NCI-H524 (cell line): ENCODE data around the gene CBY3.
"Not testable (repeated sequence)": the region's sequence is repeated elsewhere in the genome, so short reads cannot be mapped to it uniquely, and the experiment has no call there.

Experiments used
- DNase-seq, 2 experiments: peaks; one replicate each; lab custom pipeline; 2025; lab: John Stamatoyannopoulos, UW

CBY3 gene

DNA sequence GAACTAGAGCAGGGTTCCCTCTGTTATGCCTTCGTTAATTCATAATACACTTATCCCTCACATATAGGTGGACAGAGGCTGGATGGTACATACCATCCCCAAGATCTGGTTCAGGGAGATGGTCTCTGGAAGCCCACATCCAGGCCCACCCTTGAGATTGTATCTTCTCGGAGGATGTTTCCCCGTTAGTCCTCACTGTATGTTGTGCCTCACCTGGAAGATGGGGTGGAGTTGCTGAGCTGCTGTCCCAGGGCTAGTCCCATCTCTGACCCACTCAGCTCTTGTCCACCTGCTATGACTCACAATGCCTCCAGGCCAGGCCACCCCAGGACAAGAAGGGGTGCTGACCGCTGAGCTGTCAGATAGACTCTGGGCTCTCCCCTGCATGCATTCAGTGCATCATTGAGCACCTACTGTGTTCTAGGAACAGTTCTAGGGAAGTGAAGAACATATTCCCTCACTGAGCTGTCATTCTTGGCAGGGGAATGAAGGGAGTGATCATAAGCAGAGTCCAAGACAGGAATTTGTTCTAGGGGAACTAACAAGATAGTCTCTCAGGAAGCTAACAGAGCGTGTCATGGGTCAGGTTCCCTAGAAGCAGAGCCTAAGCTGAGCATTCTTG lies at the start of gene CBY3:
CBY3 (minus strand) TSS at position 255 of the 622 bp plus-strand sequence; CDS start at position 139, 116 bp downstream.
- no peak for DNase-seq

DNA sequence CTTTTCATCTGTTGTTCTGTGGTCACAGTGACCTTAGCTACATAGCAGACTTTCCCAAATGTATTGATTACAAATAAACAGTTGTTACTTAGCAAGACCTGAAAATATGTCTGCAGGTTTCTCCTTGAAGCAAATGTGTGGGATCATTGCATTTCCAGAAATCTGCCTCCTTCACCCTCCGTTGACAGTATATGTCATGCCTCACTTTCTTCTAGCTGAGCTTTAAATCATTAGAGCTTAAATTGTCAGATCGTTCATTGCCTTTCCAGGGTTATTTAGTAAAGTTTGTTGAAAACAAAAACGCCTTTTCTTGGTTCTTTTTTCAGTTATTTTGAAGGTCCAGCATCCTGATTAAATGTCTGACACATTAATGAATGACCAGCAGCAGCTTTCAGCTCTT lies 49.5 kb upstream of the CBY3 start:
- no peak for DNase-seq

DNA sequence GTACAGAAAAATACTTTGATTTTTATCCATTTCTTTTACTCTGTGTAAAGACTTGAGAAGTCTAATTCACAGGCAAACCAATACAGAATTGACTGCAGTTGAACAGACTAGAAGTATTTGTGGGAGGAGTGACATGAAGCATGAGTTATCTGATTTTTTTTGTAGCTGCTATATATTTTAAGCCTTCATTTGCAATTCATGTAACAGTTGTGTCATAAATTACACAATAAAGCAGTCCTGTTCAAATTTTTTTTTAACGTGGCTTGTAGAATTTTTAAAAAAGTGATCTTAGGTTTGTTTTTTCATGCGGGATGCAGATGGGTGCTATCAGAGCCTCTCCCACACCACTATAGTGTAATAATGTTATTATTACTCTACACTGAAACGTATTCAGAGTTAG lies 48.9 kb upstream of the CBY3 start:
- no peak for DNase-seq

DNA sequence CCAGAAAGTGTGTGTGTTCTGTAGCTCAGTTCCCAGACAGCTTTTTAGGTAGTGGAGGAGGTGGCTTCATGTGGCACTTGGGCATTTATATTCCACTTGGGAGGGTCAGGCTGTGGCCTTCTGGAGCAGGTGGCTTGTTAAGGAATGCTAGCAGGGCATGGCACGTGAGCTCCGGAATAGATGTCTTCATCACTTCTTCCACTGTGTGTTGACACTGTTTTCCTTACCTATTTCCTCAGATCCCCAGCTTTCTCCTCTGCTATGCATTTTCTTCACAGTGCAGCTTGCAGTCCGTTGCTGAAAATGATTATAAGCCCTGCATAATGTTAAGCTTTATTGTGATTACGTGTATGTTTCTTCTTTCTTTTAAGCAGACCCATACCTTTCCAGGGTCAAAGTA lies 48.5 kb upstream of the CBY3 start:
- DNase-seq, result no peak

DNA sequence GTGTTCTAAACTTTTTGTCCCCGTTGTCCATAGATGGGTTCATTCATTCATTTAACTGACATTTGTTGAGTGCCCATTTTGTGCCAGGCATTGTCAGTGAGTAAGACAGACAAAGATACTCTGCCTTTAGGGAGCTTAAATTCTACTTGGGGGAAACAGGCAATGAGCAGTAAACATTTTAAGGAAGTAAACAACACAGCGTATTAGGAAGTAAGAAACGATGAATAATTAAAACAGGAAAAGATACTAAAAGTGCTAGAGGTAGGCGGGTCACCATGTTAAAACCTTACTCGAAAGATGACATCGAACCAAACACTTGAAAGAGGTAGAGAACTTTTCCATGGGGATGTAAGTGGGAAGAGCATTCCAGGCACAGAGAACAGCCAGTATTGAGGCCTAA lies 46.3 kb upstream of the CBY3 start:
- DNase-seq, result no peak

DNA sequence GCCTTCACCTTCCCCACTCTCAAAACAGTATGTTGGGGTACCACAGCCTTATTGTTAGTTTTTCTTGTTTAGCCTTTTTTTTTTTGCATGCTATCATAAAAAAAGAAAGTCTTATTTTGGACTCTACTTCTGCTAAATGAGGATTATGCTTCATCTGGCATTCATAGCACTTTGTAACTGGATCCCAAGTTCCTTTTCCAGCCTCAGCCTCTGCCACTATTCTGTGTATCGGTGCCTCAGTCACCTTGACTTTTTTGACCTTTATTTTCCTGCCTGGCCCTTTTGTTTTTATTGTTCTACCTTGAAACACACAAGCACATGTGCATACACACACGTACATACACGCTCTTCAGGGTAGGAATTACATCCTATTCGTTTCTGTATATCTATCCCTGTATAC lies 43.3 kb upstream of the CBY3 start:
- DNase-seq, result no peak

DNA sequence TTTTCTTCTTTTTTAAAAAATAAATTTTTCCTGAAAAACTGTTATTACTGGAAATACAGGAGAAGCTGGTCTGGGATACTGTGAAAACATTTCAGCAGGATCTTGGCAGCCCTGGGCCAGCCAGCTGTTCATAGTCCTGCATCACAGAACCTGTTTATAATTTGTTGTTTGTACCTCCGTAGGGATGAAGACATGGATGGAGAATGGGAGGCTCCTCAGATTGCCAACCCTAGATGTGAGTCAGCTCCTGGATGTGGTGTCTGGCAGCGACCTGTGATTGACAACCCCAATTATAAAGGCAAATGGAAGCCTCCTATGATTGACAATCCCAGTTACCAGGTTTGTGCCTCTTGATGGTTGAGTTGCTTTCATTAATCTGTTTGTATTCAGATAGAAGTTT lies 39.4 kb upstream of the CBY3 start:
- no peak for DNase-seq

DNA sequence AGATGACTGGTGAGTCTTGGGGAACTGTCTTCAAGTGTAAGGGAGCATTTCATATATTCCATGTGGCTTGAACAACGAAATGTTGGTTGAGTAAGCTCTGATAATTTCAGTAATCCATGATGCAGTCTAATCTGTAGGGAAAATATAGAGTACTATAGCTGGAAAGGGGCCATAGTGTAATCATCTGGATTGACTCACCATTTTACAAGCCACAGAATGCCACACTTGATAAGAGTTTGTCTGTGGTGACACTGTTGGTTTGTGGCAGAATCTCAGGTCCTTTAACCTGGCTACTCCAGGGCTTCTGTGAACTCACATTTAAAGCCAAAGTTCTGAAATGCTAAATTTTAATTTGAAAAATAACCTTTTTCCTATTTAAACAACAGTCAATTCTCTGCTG lies 35.5 kb upstream of the CBY3 start:
- no peak for DNase-seq

DNA sequence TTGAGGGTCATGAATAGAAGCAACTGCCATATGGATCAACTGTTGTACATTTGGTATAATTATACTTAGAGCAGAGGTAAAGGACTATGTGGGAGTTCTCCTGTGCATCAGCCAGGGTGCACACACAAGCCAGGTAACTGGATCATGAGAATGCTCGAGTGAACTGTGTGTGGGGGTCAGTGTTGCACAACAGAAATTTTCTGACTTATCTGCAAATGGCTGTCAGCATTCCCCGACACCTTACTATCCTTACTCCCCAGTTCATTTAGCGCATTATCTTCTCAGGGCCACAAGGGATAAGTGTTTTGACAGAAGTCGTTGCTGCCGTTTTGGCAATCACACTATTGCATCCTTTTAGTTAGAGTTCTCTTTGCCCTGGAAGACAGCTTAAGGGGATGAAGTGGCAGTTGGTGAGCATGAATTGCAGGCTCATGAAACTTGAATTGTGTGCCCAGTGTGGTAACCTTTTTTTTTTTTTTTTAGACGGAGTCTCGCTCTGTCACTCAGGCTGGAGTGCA lies 19.6 kb upstream of the CBY3 start:
- peak in 1 of 2 experiments; percentile 7 for DNase-seq

DNA sequence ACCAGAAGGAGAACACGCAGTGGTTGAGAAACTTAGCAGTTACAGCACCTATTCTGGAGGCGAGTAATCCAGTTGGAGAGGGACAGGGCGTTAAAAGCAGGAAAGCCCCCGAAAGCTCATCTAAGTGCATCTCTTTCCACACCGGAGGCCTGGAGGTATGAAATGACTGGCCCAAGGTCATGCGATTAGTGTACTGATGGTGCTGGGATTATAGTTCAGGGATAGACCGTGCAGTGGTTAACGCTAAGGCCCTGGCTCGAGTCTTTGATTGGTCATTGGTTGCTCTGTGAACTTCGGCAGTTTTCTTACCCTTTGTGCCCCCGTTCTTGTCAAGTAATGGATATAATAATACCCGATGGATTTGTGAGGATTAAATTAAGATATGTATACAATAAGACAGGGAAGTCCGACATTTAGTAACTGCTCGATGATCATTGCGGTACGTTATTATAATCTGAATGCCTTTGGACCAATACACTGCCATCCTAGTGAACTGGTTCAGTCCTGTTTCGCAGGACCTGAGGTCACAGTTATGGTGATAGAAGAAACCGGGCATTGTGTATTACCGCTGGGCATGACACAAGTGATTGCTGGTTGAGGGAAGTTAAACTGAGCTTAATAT lies 18.9 kb upstream of the CBY3 start:
- peak in 1 of 2 experiments; percentile 14 for DNase-seq

DNA sequence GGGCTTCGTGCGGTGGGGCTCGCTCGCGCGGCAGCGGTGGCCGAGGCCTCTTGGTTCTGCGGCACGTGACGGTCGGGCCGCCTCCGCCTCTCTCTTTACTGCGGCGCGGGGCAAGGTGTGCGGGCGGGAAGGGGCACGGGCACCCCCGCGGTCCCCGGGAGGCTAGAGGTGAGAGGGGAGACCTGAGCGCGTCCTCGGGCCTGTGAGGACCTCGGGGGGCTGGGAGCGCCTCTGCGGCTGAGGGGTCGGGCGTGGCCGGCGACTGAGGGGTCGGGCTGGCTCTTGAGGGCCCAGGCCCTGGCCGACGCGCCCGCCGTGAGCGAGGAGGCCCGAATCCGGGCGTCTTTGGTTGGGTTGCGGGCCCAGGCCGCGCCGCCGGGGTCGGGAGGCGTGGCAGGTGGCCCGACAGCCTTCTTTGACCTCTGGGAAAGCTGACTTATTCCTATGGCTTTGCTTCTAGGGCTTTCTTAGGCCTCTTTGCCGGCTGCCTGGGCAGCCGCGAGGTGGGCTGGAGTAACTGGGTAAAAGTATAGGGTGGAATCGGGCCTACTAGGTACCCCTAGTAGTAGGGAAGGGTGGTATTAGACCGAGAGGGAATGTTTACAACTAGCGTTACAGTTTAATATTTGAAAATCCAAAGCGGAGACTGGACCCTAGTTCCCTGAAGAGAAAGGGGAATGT lies 18.2 kb upstream of the CBY3 start, which contains the start of gene CANX:
CANX (plus strand) TSS at position 33 of the 681 bp plus-strand sequence. CDS start 6,715 bp downstream, outside the sequence.
- peak in 1 of 2 experiments; percentile 24 for DNase-seq

DNA sequence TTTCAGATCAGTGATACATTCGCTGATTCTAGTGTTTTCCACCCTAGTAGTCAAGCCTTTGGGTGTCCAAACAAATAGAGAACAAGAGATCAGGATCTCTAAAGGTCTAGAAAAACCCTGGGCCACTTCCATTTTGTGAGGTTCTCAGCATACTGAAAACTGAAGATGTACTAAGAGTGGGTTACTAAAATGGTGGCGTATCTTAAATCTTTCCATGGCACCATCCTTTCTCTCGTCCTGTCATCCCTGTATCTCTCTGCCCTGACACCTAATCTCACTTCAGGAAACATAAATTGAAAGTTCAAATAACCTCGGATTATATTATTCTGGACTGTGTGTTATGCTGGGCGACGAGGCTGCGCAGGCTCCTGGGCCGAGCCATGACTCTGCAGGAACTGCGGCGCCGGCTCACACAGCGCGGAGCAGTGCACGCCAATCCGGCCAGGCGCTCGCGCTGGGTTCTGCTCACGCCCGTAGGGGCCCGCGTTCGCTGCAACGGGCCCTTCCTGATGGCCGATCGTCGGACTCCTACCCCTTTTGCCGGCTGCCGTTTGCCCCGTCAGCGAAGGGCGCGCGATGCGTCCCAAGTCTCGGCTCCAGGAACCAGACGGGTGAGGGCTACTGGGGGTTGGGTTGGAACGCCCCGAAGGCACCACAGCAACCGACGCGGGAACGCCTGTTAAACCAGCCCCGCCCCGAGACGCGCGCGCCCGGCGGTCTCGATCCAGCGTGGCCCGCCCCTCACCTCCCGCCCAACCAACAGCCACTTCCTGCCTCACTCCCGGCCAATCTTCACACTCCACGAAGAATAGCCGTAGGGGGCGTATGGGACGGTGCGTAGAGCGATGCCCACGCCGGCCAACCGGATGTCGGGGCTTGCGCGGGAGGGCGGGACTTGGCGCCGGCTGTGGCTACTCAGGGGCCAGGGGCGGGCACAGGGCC lies 17.4 kb upstream of the CBY3 start:
- peak; percentile 93 to 98 for DNase-seq

DNA sequence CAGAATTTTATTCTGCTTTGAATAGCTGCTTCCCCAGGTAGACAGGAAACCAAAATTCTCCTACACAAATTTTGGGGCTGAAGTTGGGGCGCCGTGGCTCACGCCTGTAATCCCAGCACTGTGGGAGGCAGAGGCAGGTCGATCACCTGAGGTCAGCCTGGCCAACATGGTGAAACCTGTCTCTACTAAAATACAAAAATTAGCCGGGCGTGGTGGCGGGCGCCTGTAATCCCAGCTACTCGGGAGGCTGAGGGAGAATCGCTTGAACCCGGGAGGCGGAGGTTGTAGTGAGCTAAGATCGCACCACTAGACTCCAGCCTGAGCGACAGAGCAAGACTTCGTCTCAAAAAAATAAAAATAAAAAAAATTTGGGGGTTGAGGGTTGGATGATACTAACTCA lies 16.7 kb upstream of the CBY3 start:
- DNase-seq, result not testable (repeated sequence)

DNA sequence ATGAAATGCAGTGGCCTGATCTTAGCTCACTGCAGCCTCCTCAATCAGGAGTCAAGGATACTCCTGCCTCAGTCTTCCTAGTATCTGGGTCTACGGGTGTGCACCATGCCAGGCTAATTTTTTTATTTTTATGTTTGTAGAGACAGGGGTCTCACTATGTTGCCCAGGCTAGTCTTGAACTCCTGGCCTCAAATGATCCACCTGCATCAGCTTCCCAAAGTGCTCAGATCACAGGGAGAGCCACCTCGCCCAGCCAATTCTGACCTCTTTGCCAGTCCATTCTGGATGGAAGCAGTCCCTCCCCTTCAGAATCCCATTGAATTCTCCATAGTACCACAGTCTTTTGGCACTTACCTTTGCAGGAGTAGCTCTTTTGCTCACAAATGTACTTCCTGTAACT lies 16.3 kb upstream of the CBY3 start:
- no peak for DNase-seq

DNA sequence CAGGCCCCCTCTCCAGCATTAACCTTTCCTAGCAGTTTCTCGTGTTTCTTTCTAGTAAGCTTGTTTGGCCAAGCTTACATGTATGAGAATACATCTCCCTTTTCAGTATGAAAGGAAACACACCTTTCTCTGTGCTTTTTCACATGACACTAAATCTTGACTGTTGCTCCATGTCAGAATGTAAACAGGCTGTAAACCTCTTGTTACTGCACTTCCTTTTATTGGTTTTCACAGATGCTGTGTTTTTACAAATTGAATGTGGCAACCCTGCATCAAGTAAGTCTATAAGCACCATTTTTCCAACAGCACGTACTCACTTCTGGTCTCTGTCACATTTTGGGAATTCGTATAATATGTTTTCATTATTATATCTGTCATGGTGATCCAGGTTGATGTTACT lies 15.8 kb upstream of the CBY3 start:
- DNase-seq, result no peak

DNA sequence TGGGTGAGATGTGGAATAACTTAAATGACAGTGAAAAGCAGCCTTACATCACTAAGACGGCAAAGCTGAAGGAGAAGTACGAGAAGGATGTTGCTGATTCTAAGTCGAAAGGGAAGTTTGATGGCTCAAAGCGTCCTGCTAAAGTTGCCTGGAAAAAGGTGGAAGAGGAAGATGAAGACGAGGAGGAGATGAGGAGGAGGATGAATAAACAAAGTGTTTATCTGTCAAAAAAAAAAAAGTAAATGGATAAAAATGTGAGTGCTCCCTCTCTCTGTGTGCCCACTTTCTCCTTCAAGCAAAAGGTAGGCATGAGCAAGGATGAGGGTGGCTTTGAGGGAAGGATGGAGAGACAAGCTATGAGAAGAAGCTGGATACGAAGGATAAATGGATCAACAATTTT lies 13.7 kb upstream of the CBY3 start:
- DNase-seq, result no peak

DNA sequence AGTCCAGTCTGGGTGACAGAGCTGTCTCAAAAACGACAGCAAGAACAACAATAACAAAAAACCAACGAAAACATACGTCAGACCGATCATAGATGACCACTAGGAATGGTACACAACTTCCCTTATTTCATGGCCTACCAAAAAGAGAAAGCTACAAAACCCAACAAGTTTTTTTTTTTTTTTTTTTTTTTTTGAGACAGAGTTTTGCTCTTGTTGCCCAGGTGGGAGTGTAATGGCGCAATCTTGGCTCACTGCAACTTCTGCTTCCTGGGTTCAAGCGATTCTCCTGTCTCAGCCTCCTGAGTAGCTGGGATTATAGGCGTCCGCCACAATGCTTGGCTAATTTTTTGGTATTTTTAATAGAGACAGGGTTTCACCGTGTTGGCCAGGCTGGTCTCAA lies 8.4 kb upstream of the CBY3 start:
- DNase-seq, result not testable (repeated sequence)

DNA sequence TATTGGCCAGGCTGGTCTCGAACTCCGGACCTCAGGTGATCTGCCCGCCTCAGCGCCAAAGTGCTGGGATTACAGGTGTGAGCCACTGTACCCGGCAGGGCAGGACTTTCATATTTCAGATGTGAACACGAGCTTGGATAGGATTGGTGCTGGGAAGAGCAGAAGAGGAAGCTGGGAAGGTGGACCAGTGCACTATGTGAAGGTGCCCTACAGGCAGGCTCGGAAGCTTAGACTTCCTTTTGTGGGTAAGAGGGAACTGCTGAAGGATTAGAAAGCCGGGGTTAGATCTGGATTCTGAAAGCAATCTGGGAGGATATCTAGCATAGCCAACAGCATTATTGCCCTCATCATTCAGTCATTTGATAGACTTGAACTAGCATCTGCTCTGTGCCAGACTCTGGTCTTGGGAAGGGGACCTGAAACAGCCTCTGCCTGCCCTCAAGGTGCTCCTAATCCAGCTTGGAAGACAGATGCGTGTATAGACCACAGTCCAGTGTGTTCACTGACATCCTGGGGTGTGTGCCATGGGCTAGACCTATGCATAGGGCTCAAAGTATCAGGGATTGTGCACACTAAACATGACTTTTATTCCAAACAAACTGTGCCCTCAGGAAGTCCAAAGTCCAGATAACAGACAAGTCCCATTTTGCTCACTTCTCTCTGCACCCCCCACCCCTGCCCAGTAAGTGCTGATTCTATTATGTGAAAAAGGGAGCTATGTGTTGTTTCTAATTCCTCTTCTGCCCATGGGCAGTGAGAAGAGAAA lies 637 bp downstream of the CBY3 start:
- no peak for DNase-seq

DNA sequence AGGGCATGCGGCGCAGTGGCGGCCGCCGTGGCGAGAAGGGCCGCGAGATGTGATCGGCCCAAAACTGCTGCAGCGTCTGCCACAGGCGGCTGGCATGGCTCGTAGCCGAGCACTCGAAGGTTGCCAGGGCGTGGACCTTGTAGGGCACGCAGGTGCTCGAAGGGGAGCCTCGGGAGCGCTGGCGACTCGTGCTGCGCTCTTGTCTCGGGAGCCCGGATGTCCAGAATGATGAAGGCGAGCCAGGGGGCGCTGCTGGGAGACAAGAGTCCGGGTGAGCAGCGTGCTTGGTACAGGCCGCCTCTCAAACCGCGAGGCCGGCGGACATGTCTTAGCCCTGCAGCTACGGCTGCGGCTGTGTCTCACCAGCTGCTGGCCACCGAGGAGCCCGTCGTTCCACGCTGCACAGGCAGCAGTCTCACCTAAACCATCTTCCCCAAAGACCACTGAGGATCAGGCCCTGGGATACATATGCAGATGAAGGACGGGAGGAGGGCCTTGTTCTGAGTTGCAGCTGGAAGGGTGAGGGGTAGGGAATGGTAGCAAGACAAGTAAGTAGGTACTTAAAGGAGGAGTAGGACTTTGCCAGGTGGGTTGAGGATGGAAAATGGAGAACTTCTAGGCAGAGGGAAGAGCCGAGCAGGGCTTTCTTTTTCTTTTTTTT lies 1.7 kb downstream of the CBY3 start:
- peak in 1 of 2 experiments; percentile 26 for DNase-seq

DNA sequence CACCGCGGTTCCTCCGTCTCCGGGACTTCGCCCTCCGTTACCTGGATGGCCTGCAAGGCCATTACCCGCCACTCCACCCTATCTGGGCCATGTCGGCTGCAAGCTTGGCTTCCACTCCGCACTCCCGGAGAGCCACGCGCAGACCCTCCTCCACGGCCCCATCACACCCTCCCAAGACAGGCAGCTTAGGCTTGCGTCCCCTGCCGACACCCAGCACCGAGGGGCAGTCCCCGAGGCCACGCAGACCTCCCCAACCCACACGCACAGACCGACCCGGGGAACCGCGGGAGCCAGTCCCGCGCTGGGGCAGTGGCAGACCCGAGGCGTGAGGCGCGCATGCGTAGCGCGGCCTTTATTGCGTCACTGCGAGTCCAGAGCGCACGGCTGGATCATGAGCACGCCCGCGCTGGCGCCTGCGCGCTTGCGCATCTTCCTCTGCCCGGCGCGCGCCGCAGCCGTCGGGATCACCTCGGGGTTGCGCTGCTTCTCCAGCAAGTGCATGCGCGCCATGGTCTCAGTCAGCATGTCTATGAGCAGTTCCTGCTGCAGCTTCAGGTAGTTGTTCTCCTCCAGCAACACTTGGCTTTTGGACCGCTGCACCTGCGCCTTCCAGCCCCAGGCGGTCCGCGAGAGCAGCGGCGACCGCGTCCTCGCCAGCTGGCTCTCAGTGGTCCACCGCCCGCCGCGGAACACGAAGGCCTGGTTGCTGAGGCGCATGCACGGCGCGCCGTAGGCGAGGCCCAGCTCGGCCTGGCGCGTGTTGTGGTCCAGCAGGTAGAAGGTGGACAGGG lies 2.4 kb downstream of the CBY3 start:
- DNase-seq, result peak; percentile 83 to 95
